Glutamatergic neuron (in vitro differentiated cells): ENCODE results near the gene NPAT. TPM values are rescaled to one million over a fixed set of nuclear protein-coding genes. Genes with fewer than 3 reads are reported as not detected.

Experiments used
- DNase-seq: peaks from one replicate; pipeline ENCODE4 v3.0.0; 2022
- H3K27ac Mint-ChIP-seq: one replicate; pipeline ENCODE4 v1.8.0; 2020; ENCODE audit warnings: mild to moderate bottlenecking, mixed read lengths, inconsistent platforms; ENCODE audit not compliant: unreplicated experiment
- H3K27me3 Mint-ChIP-seq: one replicate; pipeline ENCODE4 v1.8.0; 2020; ENCODE audit warnings: mild to moderate bottlenecking, moderate library complexity, mixed read lengths, inconsistent platforms; ENCODE audit not compliant: unreplicated experiment
- H3K36me3 Mint-ChIP-seq: one replicate; pipeline ENCODE4 v1.8.0; 2020; ENCODE audit warnings: mild to moderate bottlenecking, mixed read lengths, inconsistent platforms; ENCODE audit not compliant: unreplicated experiment
- H3K4me1 Mint-ChIP-seq: one replicate; pipeline ENCODE4 v1.8.0; 2020; ENCODE audit warnings: mild to moderate bottlenecking, low read depth, mixed read lengths, inconsistent platforms; ENCODE audit not compliant: unreplicated experiment
- H3K4me3 Mint-ChIP-seq: one replicate; pipeline ENCODE4 v1.8.0; 2020; ENCODE audit warnings: mild to moderate bottlenecking, mixed read lengths, inconsistent platforms; ENCODE audit not compliant: unreplicated experiment
- H3K9me3 Mint-ChIP-seq: one replicate; pipeline ENCODE4 v1.8.0; 2020; ENCODE audit warnings: mild to moderate bottlenecking, moderate library complexity, mixed read lengths, inconsistent platforms; ENCODE audit not compliant: unreplicated experiment
- total RNA-seq: library from RNA; stranded (reverse); fragmentation: NEBNext Ultra II Directional; extraction: Animal tissue kit (Norgen Biotek cat#: 25700); gene quantifications from one replicate; pipeline ENCODE4 v1.2.1, GENCODE V29; 2021; ENCODE audit not compliant: unreplicated experiment
- TF ChIP-seq, protein P1 (sequence below): fragments of 200-600 bp; sonication (generic); IDR thresholded peaks from one replicate; pipeline ENCODE4 v1.5.0; 2021; ENCODE audit not compliant: partially characterized antibody, unreplicated experiment

The NPAT gene
- total RNA-seq, 1 donor from 2014 or later: 16.3 TPM

DNA sequence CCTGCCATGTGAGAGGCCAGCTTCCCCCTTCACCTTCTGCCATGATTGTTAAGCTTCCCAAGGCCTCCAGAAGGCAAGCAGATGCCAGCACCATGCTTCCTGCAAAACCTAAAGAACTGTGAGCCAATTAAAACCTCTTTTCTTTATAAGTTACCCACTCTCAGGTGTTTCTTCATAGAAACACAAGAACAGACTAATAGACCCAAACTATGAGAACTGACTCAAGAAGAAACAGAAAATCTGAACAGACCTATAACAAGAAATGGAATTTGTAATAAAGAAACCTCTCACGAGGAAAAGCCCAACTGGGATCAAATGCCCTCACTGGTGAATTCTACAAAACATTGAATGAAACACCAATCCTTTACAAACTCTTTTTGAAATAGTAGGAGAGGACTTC is 12.0 kb downstream of the NPAT start:
- H3K27ac Mint-ChIP-seq: no peak overlapping the region
- H3K9me3 Mint-ChIP-seq: peaks cover 2% of the 10 kb centered on the region
- H3K36me3 Mint-ChIP-seq: peaks cover 28% of the 10 kb centered on the region
- no peaks in the 10 kb centered on the region for H3K27me3 Mint-ChIP-seq
- H3K4me1 Mint-ChIP-seq: peaks cover 4% of the 10 kb centered on the region
- no peak for DNase-seq
- no peak overlapping the region for H3K4me3 Mint-ChIP-seq
- TF ChIP-seq, protein P1, sequence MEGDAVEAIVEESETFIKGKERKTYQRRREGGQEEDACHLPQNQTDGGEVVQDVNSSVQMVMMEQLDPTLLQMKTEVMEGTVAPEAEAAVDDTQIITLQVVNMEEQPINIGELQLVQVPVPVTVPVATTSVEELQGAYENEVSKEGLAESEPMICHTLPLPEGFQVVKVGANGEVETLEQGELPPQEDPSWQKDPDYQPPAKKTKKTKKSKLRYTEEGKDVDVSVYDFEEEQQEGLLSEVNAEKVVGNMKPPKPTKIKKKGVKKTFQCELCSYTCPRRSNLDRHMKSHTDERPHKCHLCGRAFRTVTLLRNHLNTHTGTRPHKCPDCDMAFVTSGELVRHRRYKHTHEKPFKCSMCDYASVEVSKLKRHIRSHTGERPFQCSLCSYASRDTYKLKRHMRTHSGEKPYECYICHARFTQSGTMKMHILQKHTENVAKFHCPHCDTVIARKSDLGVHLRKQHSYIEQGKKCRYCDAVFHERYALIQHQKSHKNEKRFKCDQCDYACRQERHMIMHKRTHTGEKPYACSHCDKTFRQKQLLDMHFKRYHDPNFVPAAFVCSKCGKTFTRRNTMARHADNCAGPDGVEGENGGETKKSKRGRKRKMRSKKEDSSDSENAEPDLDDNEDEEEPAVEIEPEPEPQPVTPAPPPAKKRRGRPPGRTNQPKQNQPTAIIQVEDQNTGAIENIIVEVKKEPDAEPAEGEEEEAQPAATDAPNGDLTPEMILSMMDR: no peak

- peaks cover 42% of the 10 kb centered on the region for H3K36me3 Mint-ChIP-seq
These were observed 14.8 kb downstream of the NPAT start for GRCh38 chr11:108207683-108208060.

DNA sequence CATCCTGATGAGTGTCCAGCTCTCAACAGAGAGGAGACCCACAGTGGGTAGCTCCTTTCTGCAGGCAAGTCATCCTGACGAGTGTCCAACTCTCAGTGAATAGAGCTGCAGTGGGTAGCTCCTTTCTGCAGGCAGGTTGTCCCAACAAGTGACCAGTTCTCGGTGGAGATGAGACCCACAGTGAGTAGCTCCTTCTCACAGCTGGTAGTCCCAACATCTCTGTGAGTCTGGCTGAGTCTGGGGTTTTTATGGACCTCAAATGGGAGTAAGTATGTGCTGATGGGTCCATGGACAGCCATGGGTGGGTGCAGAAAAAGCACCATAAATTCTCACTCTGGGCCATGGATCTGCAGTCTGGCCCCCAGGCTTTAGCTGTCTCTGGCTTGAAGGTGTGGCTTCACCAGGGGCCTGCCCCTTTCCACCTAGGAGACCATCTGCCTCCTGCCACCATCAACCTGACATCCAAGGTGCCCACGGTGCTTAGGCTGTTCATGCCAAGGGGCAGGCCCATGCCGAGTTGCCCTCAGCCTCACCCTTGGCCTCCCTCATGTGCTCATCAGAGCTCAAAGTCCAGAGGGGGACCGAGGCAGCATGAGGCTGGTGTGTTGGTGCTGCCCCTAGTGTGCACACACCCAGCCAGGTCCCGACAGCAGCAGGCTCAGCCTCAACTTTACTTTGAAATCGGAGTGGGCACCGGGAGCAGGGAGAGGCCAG is 15.3 kb downstream of the NPAT start:
- Mint-ChIP-seq H3K36me3 (peaks cover 42% of the 10 kb centered on the region), H3K27ac (no peak overlapping the region), H3K9me3 (peaks cover 2% of the 10 kb centered on the region), H3K4me3 (no peak overlapping the region), H3K27me3 (no peaks in the 10 kb centered on the region), H3K4me1 (peaks cover 4% of the 10 kb centered on the region)
- TF ChIP-seq, protein P1: no peak
- DNase-seq: no peak

More at GRCh38 chr11:108207683-108208060, 14.8 kb downstream of the NPAT start:
- peaks cover 2% of the 10 kb centered on the region for H3K9me3 Mint-ChIP-seq
- TF ChIP-seq, protein P1: no peak
- no peak for DNase-seq
- no peaks in the 10 kb centered on the region for H3K27me3 Mint-ChIP-seq
- no peak overlapping the region for H3K4me3 Mint-ChIP-seq
- H3K4me1 Mint-ChIP-seq: peaks cover 4% of the 10 kb centered on the region
- H3K27ac Mint-ChIP-seq: no peak overlapping the region

DNA sequence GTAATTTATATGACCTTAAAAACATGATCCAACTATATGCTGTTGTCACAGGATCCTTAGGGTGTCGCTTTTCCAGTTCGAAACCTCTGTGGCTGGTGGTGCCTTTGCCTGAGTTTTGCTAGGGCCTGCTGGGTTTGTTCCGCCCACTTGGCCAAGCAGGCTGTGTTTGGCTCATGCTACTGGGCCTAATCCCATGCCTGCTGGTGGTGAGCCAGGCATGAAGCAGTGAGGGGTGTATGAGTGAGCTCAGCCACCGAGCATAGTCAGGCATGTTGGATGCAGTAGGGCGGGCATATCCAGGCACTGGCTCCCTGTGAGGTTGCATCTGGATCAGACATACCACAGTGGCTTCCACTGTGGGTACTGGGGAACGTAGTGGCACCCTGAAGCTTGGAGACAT is 16.3 kb downstream of the NPAT start:
- peaks cover 4% of the 10 kb centered on the region for H3K4me1 Mint-ChIP-seq
- H3K9me3 Mint-ChIP-seq: peaks cover 2% of the 10 kb centered on the region
- TF ChIP-seq, protein P1: no peak
- no peak overlapping the region for H3K27ac Mint-ChIP-seq
- H3K27me3 Mint-ChIP-seq: no peaks in the 10 kb centered on the region
- DNase-seq: no peak
- H3K36me3 Mint-ChIP-seq: peaks cover 42% of the 10 kb centered on the region
- H3K4me3 Mint-ChIP-seq: no peak overlapping the region

GRCh38 chr11:108204929-108205499 is 17.4 kb downstream of the NPAT start:
- peaks cover 32% of the 10 kb centered on the region for H3K36me3 Mint-ChIP-seq
- H3K9me3 Mint-ChIP-seq: peaks cover 2% of the 10 kb centered on the region
- no peak overlapping the region for H3K27ac Mint-ChIP-seq
- DNase-seq: no peak
- H3K27me3 Mint-ChIP-seq: no peaks in the 10 kb centered on the region
- H3K4me1 Mint-ChIP-seq: no peaks in the 10 kb centered on the region
- H3K4me3 Mint-ChIP-seq: no peak overlapping the region
- TF ChIP-seq, protein P1: no peak
